Stimulated activated CD8-positive, alpha-beta memory T cell treated with anti-CD3 and anti-CD28 coated beads, Interleukin-15, amount 100 ng/mL, for 4 hours (primary cell): ENCODE data around the gene TRIM9.

Experiments used
- DNase-seq, 2 donors: peaks; one replicate each; pipeline ENCODE4 v3.0.0-alpha.2; 2020; ENCODE audit warnings: low read depth in 2 of 2

The TRIM9 gene

GRCh38 chr14:51058382-51058781, 36.5 kb downstream of the TRIM9 start:
- DNase-seq: no peak

- no peak for DNase-seq
Measured at GRCh38 chr14:51056421-51056820, 38.5 kb downstream of the TRIM9 start.

- DNase-seq: no peak
Measured at GRCh38 chr14:51053157-51053556, 41.7 kb downstream of the TRIM9 start.

GRCh38 chr14:51044961-51045360, 49.9 kb downstream of the TRIM9 start:
- no peak for DNase-seq

- DNase-seq: no peak
Measured at GRCh38 chr14:51041883-51042282, 53.0 kb downstream of the TRIM9 start.

GRCh38 chr14:51041108-51041531, 53.8 kb downstream of the TRIM9 start:
- no peak for DNase-seq

- no peak for DNase-seq
Measured at GRCh38 chr14:51039252-51039651, 55.7 kb downstream of the TRIM9 start.

- DNase-seq: no peak
Measured at GRCh38 chr14:51035611-51036192, 59.2 kb downstream of the TRIM9 start.

GRCh38 chr14:51028851-51029754, 65.8 kb downstream of the TRIM9 start:
- DNase-seq: no peak

- DNase-seq: no peak
Measured at GRCh38 chr14:51028361-51028760, 66.5 kb downstream of the TRIM9 start.

GRCh38 chr14:51024377-51024776, 70.5 kb downstream of the TRIM9 start:
- no peak for DNase-seq

- DNase-seq: no peak
Measured at GRCh38 chr14:51023964-51024363, 70.9 kb downstream of the TRIM9 start.

- DNase-seq: no peak
Measured at GRCh38 chr14:51022769-51023168, 72.1 kb downstream of the TRIM9 start.

- no peak for DNase-seq
Measured at GRCh38 chr14:51020024-51020710, 74.7 kb downstream of the TRIM9 start.

GRCh38 chr14:51019089-51019488, 75.8 kb downstream of the TRIM9 start:
- no peak for DNase-seq

- DNase-seq: no peak
Measured at GRCh38 chr14:51018521-51018920, 76.4 kb downstream of the TRIM9 start.

GRCh38 chr14:51014625-51015024, 80.3 kb downstream of the TRIM9 start:
- DNase-seq: no peak

- DNase-seq: no peak
Measured at GRCh38 chr14:51014086-51014485, 80.8 kb downstream of the TRIM9 start.

GRCh38 chr14:51012055-51012454, 82.8 kb downstream of the TRIM9 start:
- no peak for DNase-seq

GRCh38 chr14:51008446-51008845, 86.5 kb downstream of the TRIM9 start:
- DNase-seq: no peak

- no peak for DNase-seq
Measured at GRCh38 chr14:51006781-51007211, 88.1 kb downstream of the TRIM9 start.

GRCh38 chr14:51006324-51006723, 88.6 kb downstream of the TRIM9 start:
- DNase-seq: no peak
